HCT116 (cell line): ENCODE measurements around the gene MYLK. TPM values are rescaled to one million over a fixed set of nuclear protein-coding genes. Genes with fewer than 3 reads are reported as not detected.
A peak's percentile ranks its signal among the peaks of the same experiment; 100 is the strongest.

Experiments
- ATAC-seq: fragments of 200-7000 bp; cut with Tn5 transposase; 2 replicates; pipeline ENCODE4 v1.9.1; 2020; ENCODE audit warnings: mild to moderate bottlenecking, moderate library complexity
- BruUV-seq: library from RNA; stranded (reverse); fragments of 400-500 nt; replicated peaks from 2 replicates; lab custom pipeline; 2021; lab: Mats Ljungman, UMichigan
- CTCF ChIA-PET: fragments of 300-600 bp; sonication (Branson Sonifier 250); formaldehyde crosslinking; loops from one replicate; lab custom pipeline; 2021; ENCODE audit warnings: antibody characterized with exemption; lab: Charles Lee
- POLR2A ChIA-PET: fragments of 300-600, 350-600 bp; sonication (Branson Sonifier 250); formaldehyde crosslinking; loops from one replicate; lab custom pipeline; 2021; ENCODE audit warnings: antibody characterized with exemption; lab: Charles Lee
- RAD21 ChIA-PET, 2 experiments: fragments of 300-600 bp; sonication (Branson Sonifier 250); formaldehyde crosslinking; loops; one replicate each; lab custom pipeline; 2023; ENCODE audit warnings: low total read pairs in 2 of 2; ENCODE audit not compliant: uncharacterized antibody in 2 of 2, unreplicated experiment in 2 of 2, low non-redundant PET in 1 of 2; lab: Charles Lee
- DNase-seq: peaks from one replicate; pipeline ENCODE4 v3.0.0-alpha.2; 2010; ENCODE audit warnings: low read depth, low spot score
- H2AFZ ChIP-seq: fragments of 200-600 bp; shearing (Covaris generic), sonication (generic); 2 replicates; pipeline ENCODE4 v1.6.1; 2017; ENCODE audit warnings: low read depth, mixed run types, mixed read lengths, antibody characterized with exemption, low read length; ENCODE audit not compliant: poor library complexity, severe bottlenecking
- H3K27ac ChIP-seq: 2 replicates; pipeline ENCODE4 v1.5.1; 2012; ENCODE audit warnings: low read depth, low read length
- H3K27me3 ChIP-seq: fragments of 200-600 bp; sonication (generic); 2 replicates; pipeline ENCODE4 v1.6.1; 2016; ENCODE audit warnings: mixed run types, low read length, mixed read lengths; ENCODE audit not compliant: insufficient read depth
- H3K36me3 ChIP-seq, 2 experiments: fragments of 200-500 bp in 1 of 2; fragments of 200-600 bp in 1 of 2; sonication (Bioruptor generic) in 1 of 2; sonication (generic) in 1 of 2; 2 replicates each; pipeline versions ENCODE4 v1.5.1 to v1.6.1; 2014 to 2016; ENCODE audit warnings: low read length in 2 of 2, inconsistent platforms in 1 of 2, mixed read lengths in 1 of 2, mixed run types in 1 of 2; ENCODE audit not compliant: insufficient read depth in 2 of 2, control insufficient read depth in 1 of 2
- H3K4me1 ChIP-seq, 2 experiments: fragments of 200-600 bp in 1 of 2; sonication (generic) in 1 of 2; 2 replicates each; pipeline versions ENCODE4 v1.5.1 to v1.6.1; 2012 to 2017; ENCODE audit warnings: low read length in 2 of 2, inconsistent platforms in 1 of 2, mild to moderate bottlenecking in 1 of 2, mixed read lengths in 1 of 2, mixed run types in 1 of 2, moderate library complexity in 1 of 2; ENCODE audit not compliant: insufficient read depth in 2 of 2, control insufficient read depth in 1 of 2
- H3K4me2 ChIP-seq: fragments of 200-600 bp; sonication (generic); 2 replicates; pipeline ENCODE4 v1.6.1; 2017; ENCODE audit warnings: mixed run types, low read length, mixed read lengths
- H3K4me3 ChIP-seq, 2 experiments: fragments of 200-600 bp in 1 of 2; sonication (generic) in 1 of 2; replicated peaks in 1 of 2; 2 replicates each; pipeline ENCODE4 v1.5.1; 2011 to 2016; ENCODE audit warnings: low read length in 2 of 2, control low read depth in 1 of 2, low read depth in 1 of 2, mild to moderate bottlenecking in 1 of 2, mixed read lengths in 1 of 2, mixed run types in 1 of 2
- H3K79me2 ChIP-seq: fragments of 200-600 bp; sonication (generic); 2 replicates; pipeline ENCODE4 v1.6.1; 2017; ENCODE audit warnings: mild to moderate bottlenecking, mixed run types, low read length, moderate library complexity, mixed read lengths; ENCODE audit not compliant: insufficient read depth
- H3K9ac ChIP-seq: fragments of 200-600 bp; sonication (generic); 2 replicates; pipeline ENCODE4 v1.6.1; 2016; ENCODE audit warnings: low read length, mixed read lengths
- H3K9me2 ChIP-seq: fragments of 200-600 bp; sonication (generic), shearing (Covaris generic); 2 replicates; pipeline ENCODE4 v1.6.1; 2017; ENCODE audit warnings: mixed run types, mild to moderate bottlenecking, moderate library complexity; ENCODE audit not compliant: insufficient read depth
- H3K9me3 ChIP-seq, 2 experiments: fragments of 200-500 bp in 1 of 2; fragments of 200-600 bp in 1 of 2; sonication (Bioruptor generic) in 1 of 2; sonication (generic) in 1 of 2; 2 replicates each; pipeline ENCODE4 v1.6.1; 2014 to 2017; ENCODE audit warnings: low read length in 2 of 2, mixed read lengths in 2 of 2, inconsistent platforms in 1 of 2, low read depth in 1 of 2, mild to moderate bottlenecking in 1 of 2, mixed run types in 1 of 2, moderate library complexity in 1 of 2; ENCODE audit not compliant: control insufficient read depth in 1 of 2, insufficient read depth in 1 of 2
- H4K20me1 ChIP-seq: fragments of 200-600 bp; sonication (generic), shearing (Covaris generic); 2 replicates; pipeline ENCODE4 v1.6.1; 2017; ENCODE audit warnings: mixed run types, mild to moderate bottlenecking, moderate library complexity; ENCODE audit not compliant: insufficient read depth
- CBX3 ChIP-seq: IDR thresholded peaks from 2 replicates; pipeline ENCODE4 v1.6.1; 2012; ENCODE audit warnings: low read depth
- EZH2phosphoT487 ChIP-seq: fragments of 200-600 bp; IDR thresholded peaks from 2 replicates; pipeline ENCODE4 v1.6.1; 2018; ENCODE audit warnings: antibody characterized with exemption, borderline replicate concordance
- POLR2AphosphoS5 ChIP-seq: IDR thresholded peaks from 2 replicates; pipeline ENCODE4 v1.6.1; 2011; ENCODE audit warnings: mild to moderate bottlenecking, low read depth, low read length, moderate library complexity
- SIN3A ChIP-seq: IDR thresholded peaks from 2 replicates; pipeline ENCODE4 v1.6.1; 2012; ENCODE audit warnings: low read depth
- SP1 ChIP-seq: IDR thresholded peaks from 2 replicates; pipeline ENCODE4 v1.6.1; 2012; ENCODE audit warnings: low read depth
- TCF7L2 ChIP-seq: IDR thresholded peaks from 2 replicates; pipeline ENCODE4 v1.7.0; 2011; ENCODE audit warnings: borderline replicate concordance, inconsistent platforms; ENCODE audit not compliant: insufficient read depth, insufficient read length; ENCODE audit errors: extremely low read depth
- YY1 ChIP-seq: IDR thresholded peaks from 2 replicates; pipeline ENCODE4 v1.6.1; 2011; ENCODE audit warnings: low read length, low read depth, moderate library complexity, mild to moderate bottlenecking; ENCODE audit not compliant: insufficient replicate concordance; ENCODE audit errors: extremely low read depth
- intact Hi-C: fragments of 100-400 bp; cut with micrococcal nuclease; formaldehyde crosslinking; loops from 2 replicates; pipeline ENCODE4 v1.10.0; 2022
- total RNA-seq: library from RNA; stranded (reverse); gene quantifications from one replicate; pipeline ENCODE4 v1.2.1, GENCODE V29; 2021; ENCODE audit not compliant: unreplicated experiment
- TF ChIP-seq, protein P1 (sequence below): IDR thresholded peaks from 2 replicates; pipeline ENCODE4 v1.6.1; 2012; ENCODE audit warnings: low read depth
- TF ChIP-seq, protein P2 (sequence below): IDR thresholded peaks from 2 replicates; pipeline ENCODE4 v1.6.1; 2012

The MYLK gene
- total RNA-seq, 1 experiment from 2014 or later, result 3.8 TPM

DNA sequence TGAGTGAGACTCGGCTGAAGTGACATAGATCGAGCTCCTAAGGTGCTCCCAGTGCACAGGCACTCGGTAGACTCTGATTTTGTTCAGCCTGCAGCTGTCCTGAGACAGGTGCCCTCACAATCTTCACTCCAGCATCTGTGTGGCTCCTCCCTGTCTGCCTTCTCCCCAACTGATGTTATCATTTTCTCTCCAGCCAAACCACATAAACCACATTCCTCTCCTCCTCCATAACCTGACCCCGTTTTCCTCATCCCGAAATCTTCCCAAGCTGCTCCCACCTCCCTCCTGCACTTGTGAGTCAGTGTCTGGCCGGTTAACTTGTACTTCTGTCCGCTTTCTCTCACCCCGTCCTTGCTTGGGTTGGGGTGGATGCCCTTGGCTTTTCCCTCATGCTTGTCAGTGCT is 206.0 kb downstream of the MYLK start:
- ATAC-seq, result peak; percentile 34; the same call in 1 of the 2 replicates
- no peak for DNase-seq
- POLR2A ChIA-PET, result no interaction called here
- Histone ChIP-seq H3K4me1 (peaks cover 0 to 3% of the 10 kb centered on the region in 2 experiments; a peak in 1 of 4 replicates), H2AFZ (no peak overlapping the region), H3K36me3 (no peaks in the 10 kb centered on the region), H3K9ac (no peak overlapping the region), H3K27ac (no peak overlapping the region), H3K4me3 (no peak overlapping the region), H3K9me2 (no peaks in the 10 kb centered on the region), H3K4me2 (no peak overlapping the region), H4K20me1 (no peaks in the 10 kb centered on the region), H3K27me3 (peaks cover 13% of the 10 kb centered on the region; the same call in 1 of the 2 replicates), H3K9me3 (no peaks in the 10 kb centered on the region), H3K79me2 (no peaks in the 10 kb centered on the region)
- CTCF ChIA-PET, result no interaction called here
- intact Hi-C loops, result no loop called here
- BruUV-seq, result no TSS peak
- RAD21 ChIA-PET, result no interaction called here
- no peak for TF ChIP-seq YY1
- TF ChIP-seq, protein P1, sequence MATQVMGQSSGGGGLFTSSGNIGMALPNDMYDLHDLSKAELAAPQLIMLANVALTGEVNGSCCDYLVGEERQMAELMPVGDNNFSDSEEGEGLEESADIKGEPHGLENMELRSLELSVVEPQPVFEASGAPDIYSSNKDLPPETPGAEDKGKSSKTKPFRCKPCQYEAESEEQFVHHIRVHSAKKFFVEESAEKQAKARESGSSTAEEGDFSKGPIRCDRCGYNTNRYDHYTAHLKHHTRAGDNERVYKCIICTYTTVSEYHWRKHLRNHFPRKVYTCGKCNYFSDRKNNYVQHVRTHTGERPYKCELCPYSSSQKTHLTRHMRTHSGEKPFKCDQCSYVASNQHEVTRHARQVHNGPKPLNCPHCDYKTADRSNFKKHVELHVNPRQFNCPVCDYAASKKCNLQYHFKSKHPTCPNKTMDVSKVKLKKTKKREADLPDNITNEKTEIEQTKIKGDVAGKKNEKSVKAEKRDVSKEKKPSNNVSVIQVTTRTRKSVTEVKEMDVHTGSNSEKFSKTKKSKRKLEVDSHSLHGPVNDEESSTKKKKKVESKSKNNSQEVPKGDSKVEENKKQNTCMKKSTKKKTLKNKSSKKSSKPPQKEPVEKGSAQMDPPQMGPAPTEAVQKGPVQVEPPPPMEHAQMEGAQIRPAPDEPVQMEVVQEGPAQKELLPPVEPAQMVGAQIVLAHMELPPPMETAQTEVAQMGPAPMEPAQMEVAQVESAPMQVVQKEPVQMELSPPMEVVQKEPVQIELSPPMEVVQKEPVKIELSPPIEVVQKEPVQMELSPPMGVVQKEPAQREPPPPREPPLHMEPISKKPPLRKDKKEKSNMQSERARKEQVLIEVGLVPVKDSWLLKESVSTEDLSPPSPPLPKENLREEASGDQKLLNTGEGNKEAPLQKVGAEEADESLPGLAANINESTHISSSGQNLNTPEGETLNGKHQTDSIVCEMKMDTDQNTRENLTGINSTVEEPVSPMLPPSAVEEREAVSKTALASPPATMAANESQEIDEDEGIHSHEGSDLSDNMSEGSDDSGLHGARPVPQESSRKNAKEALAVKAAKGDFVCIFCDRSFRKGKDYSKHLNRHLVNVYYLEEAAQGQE, result no peak
- TF ChIP-seq SP1, result no peak
- TF ChIP-seq TCF7L2, result no peak
- no peak for TF ChIP-seq POLR2AphosphoS5
- TF ChIP-seq SIN3A, result no peak
- TF ChIP-seq, protein P2, sequence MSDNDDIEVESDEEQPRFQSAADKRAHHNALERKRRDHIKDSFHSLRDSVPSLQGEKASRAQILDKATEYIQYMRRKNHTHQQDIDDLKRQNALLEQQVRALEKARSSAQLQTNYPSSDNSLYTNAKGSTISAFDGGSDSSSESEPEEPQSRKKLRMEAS, result no peak
- no peak for TF ChIP-seq EZH2phosphoT487
- no peak for TF ChIP-seq CBX3
